A549 treated with AZD9567 at 1 μM for 4 hours (cell line): Measurements from ENCODE around the gene PLCG2. TPM values are rescaled to one million over a fixed set of nuclear protein-coding genes. Genes with fewer than 3 reads are reported as not detected.

ENCODE experiments used
- total RNA-seq: library from RNA; stranded (reverse); fragments of 200-300 nt; extraction: Qiagen RNA extraction; gene quantifications from 5 replicates; pipeline ENCODE4 v1.2.3, GENCODE V29; 2022; ENCODE audit not compliant: insufficient read depth

The PLCG2 gene
- total RNA-seq = 3.3 to 4.8 TPM (median 4.5 TPM) in 5 replicates

DNA sequence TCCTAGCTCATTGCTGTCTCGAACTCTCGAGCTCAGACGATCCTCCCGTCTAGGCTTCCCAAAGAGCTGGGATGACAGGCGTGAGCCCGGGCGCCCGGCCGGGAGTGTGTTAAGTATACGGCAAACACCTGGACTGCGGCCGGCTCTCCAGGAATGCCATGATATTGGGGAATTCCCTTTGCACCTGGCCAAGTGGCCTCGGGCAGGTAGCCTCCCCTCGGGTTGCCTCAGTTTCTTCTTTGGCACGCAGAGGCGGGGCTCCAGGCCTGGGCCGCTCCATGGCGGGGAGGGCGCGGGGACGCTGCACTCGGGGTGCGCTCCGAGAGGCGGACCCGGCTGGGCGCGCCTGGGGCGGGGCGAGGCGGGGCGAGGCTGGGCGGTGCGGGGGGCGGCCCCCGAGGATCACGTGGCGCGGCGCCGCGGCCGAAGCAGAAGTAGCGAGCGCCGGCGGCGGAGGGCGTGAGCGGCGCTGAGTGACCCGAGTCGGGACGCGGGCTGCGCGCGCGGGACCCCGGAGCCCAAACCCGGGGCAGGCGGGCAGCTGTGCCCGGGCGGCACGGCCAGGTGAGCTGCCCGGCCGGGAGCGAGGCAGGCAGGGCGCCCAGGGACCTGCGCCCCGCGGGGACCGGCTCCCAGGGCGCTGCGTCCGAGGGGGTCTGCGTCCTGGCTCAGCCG is at the start of gene PLCG2:
TSS of gene PLCG2 (plus strand) at position 431 of the 675 bp plus-strand sequence. CDS start 6,699 bp downstream, outside the sequence.

DNA sequence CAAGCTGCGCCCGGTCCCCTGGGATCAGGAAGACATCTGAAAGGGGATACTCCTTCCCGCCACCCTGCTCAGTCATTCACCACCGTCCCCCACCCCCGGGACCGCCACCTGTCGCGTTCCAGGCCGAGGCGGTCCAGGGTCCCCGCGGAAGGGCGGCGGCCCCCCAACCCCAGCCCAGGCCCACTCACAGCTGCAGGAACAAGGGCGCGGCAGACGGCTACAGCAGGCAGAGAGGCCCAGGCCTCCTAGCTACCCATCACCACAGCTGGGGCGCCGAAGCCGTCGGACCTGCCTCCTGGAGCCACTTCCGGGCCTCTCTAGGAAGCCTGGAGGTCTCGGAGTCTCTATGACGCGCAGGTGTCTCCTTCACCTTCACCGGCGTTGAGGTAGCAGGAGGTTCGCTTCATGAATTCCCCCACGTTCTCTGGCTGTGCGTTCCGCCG is 232.1 kb downstream of the PLCG2 start, which contains the start of gene SDR42E1:
TSS of gene SDR42E1 (minus strand) at position 272 of the 443 bp plus-strand sequence. CDS start 10,612 bp downstream, outside the sequence.

Other genes with a start within 250 kb of the PLCG2 start
- 1.3 to 1.9 TPM (median 1.5 TPM) in 5 replicates for gene SDR42E1, start 232.2 kb downstream of the PLCG2 start, total RNA-seq